K562 (cell line): ENCODE measurements around the gene FBN1. TPM values are rescaled to one million over a fixed set of nuclear protein-coding genes. Genes with fewer than 3 reads are reported as not detected.
A peak's percentile ranks its signal among the peaks of the same experiment; 100 is the strongest.

ENCODE experiments used
- ATAC-seq: fragments of 200-7000 bp; cut with Tn5 transposase; 3 replicates; pipeline ENCODE4 v1.9.1; 2020; ENCODE audit warnings: moderate library complexity
- BruUV-seq: library from RNA; stranded (reverse); fragments of 400-500 nt; replicated peaks from 2 replicates; lab custom pipeline; 2021; lab: Mats Ljungman, UMichigan
- CTCF ChIA-PET: fragments of 300-600 bp; formaldehyde crosslinking; extraction: SDS; loops from one replicate; lab custom pipeline; 2021; ENCODE audit warnings: low intra/inter-chr PET ratio; lab: Yijun Ruan, JAX
- POLR2A ChIA-PET: fragments of 300-600, 350-650 bp; sonication (Branson Sonifier 250); formaldehyde crosslinking; extraction: SDS; loops from one replicate; lab custom pipeline; 2021; ENCODE audit warnings: antibody characterized with exemption, inconsistent platforms; lab: Yijun Ruan, JAX
- DNase-seq, 4 experiments: peaks; one replicate each; pipeline versions ENCODE4 v3.0.0 to v3.0.0-alpha.2; 2011 to 2018; ENCODE audit warnings: low spot score in 3 of 4, mixed read lengths in 3 of 4; ENCODE audit errors: extremely low read depth in 1 of 4
- FAIRE-seq: peaks from 2 replicates; lab custom pipeline; 2011; peaks lifted over from hg19 to GRCh38; lab: Jason Lieb, UNC
- H2AFZ ChIP-seq: 2 replicates; pipeline ENCODE4 v1.6.0; 2011; ENCODE audit warnings: low read depth, low read length, control low read depth, inconsistent platforms
- H3K27ac ChIP-seq: fragments of 200-600 bp; 3 replicates; pipeline ENCODE4 v1.8.0; 2011; ENCODE audit warnings: low read depth, mild to moderate bottlenecking, control low read depth, inconsistent platforms, low read length, moderate library complexity, mixed read lengths; ENCODE audit errors: extremely low read depth
- H3K27me3 ChIP-seq, 2 experiments: fragments of 300-600 bp in 1 of 2; 2 replicates in 1 of 2; 3 replicates in 1 of 2; pipeline versions ENCODE4 v1.6.0 to v1.8.0; 2011; ENCODE audit warnings: inconsistent platforms in 2 of 2, low read length in 2 of 2, mild to moderate bottlenecking in 1 of 2, mixed read lengths in 1 of 2, moderate library complexity in 1 of 2; ENCODE audit not compliant: control insufficient read depth in 2 of 2, insufficient read depth in 2 of 2
- H3K36me3 ChIP-seq: fragments of 300-600 bp; 3 replicates; pipeline ENCODE4 v1.8.0; 2011; ENCODE audit warnings: mild to moderate bottlenecking, low read length, inconsistent platforms; ENCODE audit not compliant: control insufficient read depth, insufficient read depth
- H3K4me1 ChIP-seq, 2 experiments: fragments of 200-600 bp in 1 of 2; replicated peaks in 1 of 2; 2 replicates in 1 of 2; 3 replicates in 1 of 2; pipeline versions ENCODE4 v1.5.1 to v1.8.0; 2011; ENCODE audit warnings: inconsistent platforms in 2 of 2, low read length in 2 of 2, mild to moderate bottlenecking in 1 of 2, mixed read lengths in 1 of 2, moderate library complexity in 1 of 2; ENCODE audit not compliant: control insufficient read depth in 2 of 2, insufficient read depth in 2 of 2
- H3K4me2 ChIP-seq: 2 replicates; pipeline ENCODE4 v1.6.1; 2011; ENCODE audit warnings: low read length, control low read depth, inconsistent platforms, mixed read lengths; ENCODE audit not compliant: insufficient read depth
- H3K4me3 ChIP-seq: fragments of 200-600 bp; sonication (generic), shearing (Covaris generic); 2 replicates; pipeline ENCODE4 v1.5.1; 2016; ENCODE audit warnings: control low read depth, inconsistent platforms
- H3K79me2 ChIP-seq: fragments of 200-600 bp; 3 replicates; pipeline ENCODE4 v1.8.0; 2011; ENCODE audit warnings: low read length, inconsistent platforms; ENCODE audit not compliant: control insufficient read depth, insufficient read depth
- H3K9ac ChIP-seq, 2 experiments: 2 replicates each; pipeline versions ENCODE4 v1.6.0 to v1.6.1; 2011; ENCODE audit warnings: low read depth in 2 of 2, low read length in 2 of 2, control low read depth in 1 of 2, inconsistent platforms in 1 of 2, mild to moderate bottlenecking in 1 of 2, mixed read lengths in 1 of 2; ENCODE audit not compliant: insufficient read depth in 1 of 2
- H3K9me1 ChIP-seq: one replicate; pipeline ENCODE4 v1.6.0; 2011; ENCODE audit warnings: inconsistent platforms, mild to moderate bottlenecking, low read length, moderate library complexity; ENCODE audit not compliant: control insufficient read depth, insufficient read depth
- H3K9me3 ChIP-seq: replicated peaks from 2 replicates; pipeline ENCODE4 v1.5.1; 2011; ENCODE audit warnings: low read depth, low read length, inconsistent platforms; ENCODE audit not compliant: control insufficient read depth, insufficient read depth
- H4K20me1 ChIP-seq: replicated peaks from 2 replicates; pipeline ENCODE4 v1.6.1; 2011; ENCODE audit warnings: low read length, inconsistent platforms, mixed read lengths; ENCODE audit not compliant: control insufficient read depth, insufficient read depth
- C11orf30 ChIP-seq: fragments of 450-650 bp; IDR thresholded peaks from 2 replicates; pipeline ENCODE4 v1.6.1; 2016; ENCODE audit warnings: low read depth, mild to moderate bottlenecking
- MAFF ChIP-seq: IDR thresholded peaks from 2 replicates; pipeline ENCODE4 v1.6.1; 2012; ENCODE audit warnings: low read length, improper control_type of control experiment
- MAFG ChIP-seq: fragments of 450-650 bp; conservative IDR thresholded peaks from 2 replicates; pipeline ENCODE4 v1.6.1; 2016; ENCODE audit warnings: missing genetic modification characterization, missing compliant biosample characterization
- MAFK ChIP-seq: IDR thresholded peaks from 2 replicates; pipeline ENCODE4 v1.6.1; 2011; ENCODE audit warnings: low read length, improper control_type of control experiment
- SMAD1 ChIP-seq: fragments of 150-350 bp; IDR thresholded peaks from 2 replicates; pipeline ENCODE4 v1.6.1; 2014; ENCODE audit warnings: low read length, low read depth; ENCODE audit not compliant: partially characterized antibody
- ZKSCAN3 ChIP-seq: fragments of 250-450 bp; sonication (Bioruptor Pico); IDR thresholded peaks from 2 replicates; pipeline ENCODE4 v1.4.0; 2020
- ZNF253 ChIP-seq: fragments of 250-450 bp; sonication (Bioruptor Pico); conservative IDR thresholded peaks from 2 replicates; pipeline ENCODE4 v1.6.1; 2021; ENCODE audit warnings: mild to moderate bottlenecking
- ZNF316 ChIP-seq: fragments of 450-650 bp; IDR thresholded peaks from 2 replicates; pipeline ENCODE4 v1.6.1; 2016
- ZNF384 ChIP-seq: IDR thresholded peaks from 2 replicates; pipeline ENCODE4 v1.6.1; 2012; ENCODE audit warnings: low read depth, low read length, improper control_type of control experiment
- ZNF41 ChIP-seq: fragments of 250-450 bp; sonication (Bioruptor Pico); conservative IDR thresholded peaks from 2 replicates; pipeline ENCODE4 v1.4.0; 2020; ENCODE audit warnings: mild to moderate bottlenecking
- ZNF449 ChIP-seq: fragments of 250-450 bp; sonication (Bioruptor Pico); IDR thresholded peaks from 2 replicates; pipeline ENCODE4 v1.8.0; 2022; ENCODE audit warnings: moderate library complexity, mild to moderate bottlenecking, inconsistent platforms
- in situ Hi-C: fragments of 300-500 bp; cut with MboI; formaldehyde crosslinking; loops from 4 replicates; pipeline ENCODE4 v1.15.0; 2018; ENCODE audit warnings: inconsistent platforms, mixed read lengths
- intact Hi-C: fragments of 100-400 bp; cut with micrococcal nuclease; formaldehyde crosslinking; loops from 2 replicates; pipeline ENCODE4 v1.14.2; 2022
- polyA plus RNA-seq, 8 experiments: library from polyadenylated mRNA; depleted of rRNA in 4 of 8; stranded (reverse) in 5 of 8; unstranded in 3 of 8; fragments of >200 nt; fragmentation: Nextera tagmentation in 2 of 8; fragmentation: Illumina TruSeq in 1 of 8; extraction: Ambion mirVana in 2 of 8; extraction: Trizol in 1 of 8; gene quantifications; 2 replicates each; pipeline versions ENCODE4 v1.2.1 to v1.2.3, GENCODE V29; 2011 to 2014; ENCODE audit warnings: inconsistent platforms in 1 of 8, missing spikeins in 1 of 8
- total RNA-seq, 7 experiments: library from RNA; depleted of rRNA in 6 of 7; stranded (reverse); fragments of >200 nt in 6 of 7; fragmentation: Illumina TruSeq in 2 of 7; extraction: Trizol in 2 of 7; gene quantifications; 2 replicates each; pipeline versions ENCODE4 v1.2.1 to v1.2.3, GENCODE V29; 2011 to 2021; ENCODE audit warnings: low replicate concordance in 1 of 7

Gene FBN1
- total and polyA plus RNA-seq, 9 of the 15 experiments (the other 6 are each of a cell fraction or from before 2014, with no cell fraction given): 0.15 to 1.2 (median 0.60) TPM

GRCh38 chr15:48499978-48500377 is 145.5 kb downstream of the FBN1 start:
- CTCF ChIA-PET: no interaction called here
- POLR2A ChIA-PET: no interaction called here
- FAIRE-seq (no peak), ATAC-seq (no peak)
- Histone ChIP-seq H3K36me3 (no peaks in the 10 kb centered on the region), H2AFZ (no peak overlapping the region), H3K9me1 (no peaks in the 10 kb centered on the region), H3K27me3 (peaks cover 0 to 4% of the 10 kb centered on the region in 2 experiments; a peak in 1 of 5 replicates), H3K4me3 (no peak overlapping the region), H3K4me2 (no peak overlapping the region)
- no TSS peak for BruUV-seq
- in situ Hi-C loops: no loop called here
- no peak for TF ChIP-seq ZNF449 (CRISPR knock-in tag)
- TF ChIP-seq ZNF316: peak; percentile 94
- TF ChIP-seq ZNF384: no peak
- no peak for TF ChIP-seq SMAD1
- peak; percentile 96 for TF ChIP-seq MAFK
- peak; percentile 96 for TF ChIP-seq MAFF
- TF ChIP-seq ZNF41 (CRISPR knock-in tag): no peak
- TF ChIP-seq ZKSCAN3: no peak
- no peak for TF ChIP-seq ZNF253 (CRISPR knock-in tag)
- TF ChIP-seq MAFG (tag): peak; percentile 89
- peak; percentile 84 for TF ChIP-seq C11orf30
- TF ChIP-seq, all 486 proteins: peak for 5
- Histone ChIP-seq H3K4me1 (no peaks in the 10 kb centered on the region), H3K9ac (no peak overlapping the region), H3K9me3 (no peaks in the 10 kb centered on the region), H4K20me1 (no peaks in the 10 kb centered on the region), H3K79me2 (no peaks in the 10 kb centered on the region), H3K27ac (no peak overlapping the region)
- intact Hi-C loops: loop anchor here (10.0 kb wide), 1 partner anchor 305 kb away; no protein-coding TSS in a partner anchor
- DNase-seq: no peak
